SIG-M5 treated with dmso at 0.1 percent for 504 hours (cell line): ENCODE data around the gene BPIFB2.
"Not testable (repeated sequence)": the region's sequence is repeated elsewhere in the genome, so short reads cannot be mapped to it uniquely, and the experiment has no call there.

Experiments used
- DNase-seq: peaks from one replicate; lab custom pipeline; 2025; ENCODE audit not compliant: unreplicated experiment; lab: John Stamatoyannopoulos, UW

Gene BPIFB2

GRCh38 chr20:33034901-33035492 lies 27.5 kb downstream of the BPIFB2 start:
- DNase-seq = no peak

GRCh38 chr20:33037456-33037855 lies 30.0 kb downstream of the BPIFB2 start:
- DNase-seq = no peak

GRCh38 chr20:33038243-33038642 lies 30.7 kb downstream of the BPIFB2 start:
- no peak for DNase-seq

- no peak for DNase-seq
Observed at GRCh38 chr20:33042430-33042829, 34.9 kb downstream of the BPIFB2 start.

- no peak for DNase-seq
Observed at GRCh38 chr20:33042983-33043730, 35.7 kb downstream of the BPIFB2 start.

- no peak for DNase-seq
Observed at GRCh38 chr20:33043731-33044181, 36.3 kb downstream of the BPIFB2 start.

GRCh38 chr20:33045129-33045721 lies 37.7 kb downstream of the BPIFB2 start:
- not testable (repeated sequence) for DNase-seq

GRCh38 chr20:33046412-33046811 lies 38.9 kb downstream of the BPIFB2 start:
- no peak for DNase-seq

GRCh38 chr20:33051333-33051732 lies 43.8 kb downstream of the BPIFB2 start:
- no peak for DNase-seq

GRCh38 chr20:33053291-33054106 lies 46.0 kb downstream of the BPIFB2 start, which contains the start of gene BPIFB3:
TSS of gene BPIFB3 (plus strand) at chr20:33053903. CDS start at chr20:33055436, 1,533 bp downstream.
- no peak for DNase-seq

- no peak for DNase-seq
Observed at GRCh38 chr20:33054381-33054780, 46.9 kb downstream of the BPIFB2 start.

- no peak for DNase-seq
Observed at GRCh38 chr20:33054791-33055190, 47.3 kb downstream of the BPIFB2 start.

GRCh38 chr20:33059136-33059535 lies 51.6 kb downstream of the BPIFB2 start:
- DNase-seq = no peak

- DNase-seq = no peak
Observed at GRCh38 chr20:33059741-33060390, 52.4 kb downstream of the BPIFB2 start.

GRCh38 chr20:33061658-33062028 lies 54.1 kb downstream of the BPIFB2 start:
- no peak for DNase-seq

- no peak for DNase-seq
Observed at GRCh38 chr20:33062105-33062824, 54.8 kb downstream of the BPIFB2 start.

GRCh38 chr20:33062825-33063149 lies 55.3 kb downstream of the BPIFB2 start:
- no peak for DNase-seq

- no peak for DNase-seq
Observed at GRCh38 chr20:33063271-33063670, 55.8 kb downstream of the BPIFB2 start.

GRCh38 chr20:33064572-33065287 lies 57.2 kb downstream of the BPIFB2 start:
- DNase-seq = no peak

GRCh38 chr20:33065785-33066184 lies 58.3 kb downstream of the BPIFB2 start:
- no peak for DNase-seq
